NOMO-1 (cell line): ENCODE measurements around the gene SYTL5.

ENCODE experiments used
- DNase-seq, 2 experiments: peaks; one replicate each; lab custom pipeline; 2025; ENCODE audit not compliant: unreplicated experiment in 2 of 2; lab: John Stamatoyannopoulos, UW

Gene SYTL5

GRCh38 chrX:38006291-38006690, at the start of gene SYTL5:
Gene SYTL5 (plus strand): TSS chrX:38006553. CDS start chrX:38033890, 27,337 bp downstream.
- no peak for DNase-seq

DNA sequence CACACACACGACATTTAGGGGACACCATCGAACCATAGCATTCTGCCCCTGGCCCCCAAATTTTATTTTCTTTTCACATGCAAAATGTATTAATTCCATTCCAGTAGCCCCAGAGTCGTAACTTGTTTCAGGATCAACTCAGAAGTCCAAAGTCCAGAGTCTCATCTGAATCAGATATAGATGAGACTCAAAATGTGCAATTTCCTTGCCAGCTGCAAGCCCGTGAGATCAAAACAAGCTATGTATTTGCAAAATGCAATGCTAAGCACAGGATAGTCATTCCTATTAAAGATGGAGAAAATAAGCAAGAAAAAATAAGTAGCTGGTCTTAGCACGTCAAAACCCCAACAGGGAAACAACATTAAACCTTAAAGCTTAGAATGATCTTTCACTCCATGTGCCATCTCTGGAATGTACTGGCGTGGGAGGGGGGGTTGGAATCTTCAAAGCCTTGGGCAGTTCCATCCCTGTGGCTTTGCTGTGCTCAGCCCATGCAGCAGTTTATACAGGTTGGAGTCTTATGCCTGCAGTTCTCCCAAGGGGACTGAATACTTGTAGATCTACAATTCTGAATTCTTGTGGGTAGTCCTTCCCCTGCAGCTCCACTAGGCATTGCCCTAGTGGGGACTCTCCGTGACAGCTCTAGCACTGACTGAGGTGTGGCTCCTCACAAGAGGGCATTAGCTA, 47.7 kb upstream of the SYTL5 start:
- DNase-seq: no peak

GRCh38 chrX:37959212-37960021, 46.9 kb upstream of the SYTL5 start:
- DNase-seq: no peak

DNA sequence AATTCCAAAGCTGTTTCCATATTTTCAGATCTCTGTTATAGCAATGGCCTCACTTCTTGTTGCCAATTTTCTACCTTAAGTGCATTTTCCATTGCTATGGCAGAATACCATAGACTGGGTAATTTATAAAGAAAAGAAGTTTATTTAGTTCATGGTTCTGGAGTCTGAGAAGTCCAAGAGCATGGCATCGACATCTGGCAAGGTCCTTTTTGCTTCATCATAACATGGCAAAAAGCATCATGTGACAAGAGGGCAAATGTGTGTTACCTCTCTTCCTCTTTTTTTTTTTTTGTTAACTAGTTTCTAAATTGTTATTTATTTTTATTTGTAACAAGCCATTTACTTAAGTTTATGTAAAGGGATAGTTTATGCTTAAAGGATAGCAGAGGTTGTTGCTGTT, 45.2 kb upstream of the SYTL5 start:
- DNase-seq: no peak

DNA sequence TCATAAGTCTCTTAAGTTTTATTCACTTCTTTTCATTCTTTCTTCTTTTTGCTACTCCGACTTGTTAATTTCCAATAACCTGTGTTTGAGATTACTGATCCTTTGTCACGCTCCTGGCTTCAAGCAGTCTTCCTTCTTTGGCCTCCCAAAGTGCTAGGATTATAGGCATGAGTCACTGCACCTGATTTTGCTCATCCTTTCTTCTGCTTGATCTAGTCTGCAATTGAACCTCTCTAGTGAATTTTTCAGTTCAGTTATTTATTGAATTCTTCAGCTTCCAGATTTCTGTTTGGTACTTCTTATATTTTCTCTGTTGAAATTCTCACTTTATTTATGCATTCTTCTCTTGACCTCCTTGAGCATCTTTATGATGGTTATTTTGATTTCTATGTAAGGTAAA, 38.6 kb upstream of the SYTL5 start:
- DNase-seq: no peak

DNA sequence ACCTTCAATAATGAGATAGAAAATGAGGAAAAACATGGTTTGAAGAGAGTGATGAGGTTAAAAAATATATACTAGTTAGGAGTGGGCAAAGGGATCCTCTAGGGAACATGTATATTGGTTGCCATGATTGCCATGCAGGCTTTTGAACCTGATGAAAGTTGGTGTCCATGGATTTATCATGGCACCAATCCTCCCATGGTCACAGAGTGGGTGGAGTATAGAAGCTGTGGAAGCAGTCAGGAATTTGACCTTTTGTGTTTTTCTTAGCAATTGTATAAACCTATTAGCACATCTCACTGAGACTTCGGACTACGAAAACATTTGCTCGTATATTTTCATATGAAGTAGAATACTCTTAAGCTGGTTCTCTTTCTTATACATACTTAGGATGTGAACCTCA, 30.9 kb upstream of the SYTL5 start:
- no peak for DNase-seq

DNA sequence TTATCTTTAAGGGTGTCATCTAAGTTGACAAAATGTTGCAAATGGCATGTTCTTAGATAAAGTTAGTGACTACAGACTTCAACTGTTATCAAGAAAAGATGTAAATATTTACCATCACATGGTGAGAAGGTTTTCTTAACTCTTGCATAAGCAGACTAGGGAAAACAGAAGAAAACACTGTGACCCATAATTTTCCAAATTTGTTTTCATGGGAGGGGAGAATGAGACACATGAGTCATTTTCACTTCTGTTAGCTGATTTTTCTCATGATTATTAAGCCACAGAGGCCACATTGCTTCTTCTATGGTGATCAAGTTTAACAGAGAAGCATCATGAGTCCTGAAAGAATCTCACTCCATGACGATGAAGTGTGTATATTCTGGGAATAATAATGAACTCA, 30.2 kb upstream of the SYTL5 start:
- DNase-seq: no peak

DNA sequence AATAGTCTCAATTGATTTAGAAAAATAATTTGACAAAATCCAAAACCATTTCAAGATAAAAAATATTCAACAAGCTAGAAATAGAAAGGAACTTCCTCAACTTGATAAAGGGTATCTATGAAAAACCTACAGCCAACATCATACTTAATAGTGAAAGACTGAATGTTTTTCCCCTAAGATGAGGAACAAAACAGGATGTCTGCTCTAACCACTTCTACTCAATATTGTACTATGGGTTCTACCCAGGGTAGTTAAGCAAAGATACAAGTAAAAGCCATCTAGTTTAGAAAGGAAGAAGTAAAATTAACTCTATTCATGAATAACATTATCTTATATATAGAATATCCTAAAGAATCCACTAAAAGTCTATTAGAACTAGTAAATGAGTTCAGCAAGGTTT, 21.5 kb upstream of the SYTL5 start:
- DNase-seq: no peak

GRCh38 chrX:37986893-37987292, 19.5 kb upstream of the SYTL5 start:
- no peak for DNase-seq

DNA sequence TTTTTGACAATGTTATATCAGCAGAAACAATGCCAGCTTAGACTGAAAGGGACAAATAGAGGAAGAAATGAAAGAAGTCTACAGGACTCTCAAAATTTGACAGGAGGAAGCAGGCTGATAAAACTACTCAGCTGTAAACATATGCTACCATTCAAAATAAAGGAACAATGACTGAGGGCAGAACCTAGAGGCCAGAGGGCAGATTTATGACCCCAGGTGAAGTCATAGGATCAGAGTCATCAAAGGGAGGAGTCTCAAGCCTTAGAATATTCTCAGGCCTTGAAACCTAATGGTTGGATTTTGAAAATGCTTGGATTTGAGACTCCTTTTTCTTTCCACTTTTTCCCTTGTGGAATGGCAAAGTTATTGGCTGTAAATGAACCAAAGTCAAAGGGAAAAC, 17.0 kb upstream of the SYTL5 start:
- peak; percentile 55 to 71 for DNase-seq

GRCh38 chrX:37991303-37991702, 15.1 kb upstream of the SYTL5 start:
- peak in 1 of 2 experiments; percentile 23 for DNase-seq

- DNase-seq: no peak
Observed at GRCh38 chrX:37993176-37993575, 13.2 kb upstream of the SYTL5 start.

GRCh38 chrX:37993837-37994619, 12.3 kb upstream of the SYTL5 start:
- peak in 1 of 2 experiments; percentile 31 for DNase-seq

GRCh38 chrX:37995428-37995827, 10.9 kb upstream of the SYTL5 start:
- DNase-seq: peak in 1 of 2 experiments; percentile 1

- no peak for DNase-seq
Observed at GRCh38 chrX:37997096-37997495, 9.3 kb upstream of the SYTL5 start.

DNA sequence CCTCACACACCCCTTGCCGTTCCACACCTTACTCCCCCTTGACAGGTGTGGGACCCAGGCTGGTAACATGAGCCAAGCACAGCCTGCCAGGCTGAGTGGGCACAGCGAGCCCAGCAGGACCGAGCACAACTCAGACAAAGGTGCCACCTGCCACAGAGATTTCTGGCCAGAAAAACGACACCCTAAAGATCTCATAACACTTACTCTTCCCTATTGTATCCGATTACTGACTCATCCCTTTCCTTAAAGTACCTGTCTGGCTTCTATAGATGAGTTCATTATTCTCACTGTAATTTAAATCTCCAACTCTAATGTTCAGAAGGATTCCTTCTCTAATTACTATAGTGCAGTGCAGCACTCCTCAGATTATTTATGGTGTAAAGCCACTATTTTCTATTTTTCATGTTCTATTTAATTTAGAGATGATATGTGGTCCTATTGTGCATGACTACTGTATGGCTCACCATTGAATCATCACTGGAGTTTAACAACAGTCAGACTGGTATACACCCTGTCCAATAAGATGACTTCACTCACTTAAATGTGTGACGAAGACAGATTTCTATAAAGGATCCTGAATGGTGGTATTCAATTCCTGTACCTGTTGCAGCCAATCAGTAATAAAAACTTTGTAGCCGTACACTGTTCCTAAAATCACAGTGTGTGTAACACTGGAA, 7.6 kb upstream of the SYTL5 start:
- no peak for DNase-seq

- no peak for DNase-seq
Observed at GRCh38 chrX:38000706-38001105, 5.6 kb upstream of the SYTL5 start.

- no peak for DNase-seq
Observed at GRCh38 chrX:38004046-38004445, 2.3 kb upstream of the SYTL5 start.

DNA sequence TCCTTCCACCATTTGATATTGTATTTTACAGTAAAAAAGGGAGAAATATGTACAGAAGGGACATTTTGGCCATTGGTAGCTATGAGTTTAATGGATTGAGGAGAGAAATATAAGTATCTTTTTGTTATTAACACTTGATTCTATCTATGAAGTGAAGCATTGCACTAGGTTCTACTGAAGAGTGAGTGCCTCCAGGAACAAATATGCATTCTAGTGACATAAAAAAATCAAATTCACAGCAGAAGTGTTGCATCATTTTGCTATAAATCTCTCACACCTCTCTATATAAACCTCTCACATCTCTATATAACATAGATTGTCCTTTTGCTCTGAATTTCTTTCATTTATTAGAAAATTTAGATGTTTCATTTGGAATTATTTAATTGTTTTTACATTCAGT, 425 bp downstream of the SYTL5 start:
- no peak for DNase-seq

- no peak for DNase-seq
Observed at GRCh38 chrX:38008658-38009057, 2.3 kb downstream of the SYTL5 start.

GRCh38 chrX:38009641-38010040, 3.3 kb downstream of the SYTL5 start:
- no peak for DNase-seq
